GM10248 (cell line): ENCODE results near the gene NTRK3.

Experiments used
- CTCF ChIA-PET: fragments of 300-600 bp; sonication (Branson Sonifier 250); formaldehyde crosslinking; extraction: SDS; loops from one replicate; lab custom pipeline; 2021; ENCODE audit warnings: antibody characterized with exemption; lab: Yijun Ruan, JAX
- POLR2A ChIA-PET: fragments of 350-650 bp; sonication (Branson Sonifier 250); formaldehyde crosslinking; extraction: SDS; loops from one replicate; lab custom pipeline; 2020; ENCODE audit warnings: antibody characterized with exemption; lab: Yijun Ruan, JAX
- DNase-seq: peaks from one replicate; pipeline ENCODE4 v3.0.0; 2012; ENCODE audit errors: extremely low spot score
- TF ChIP-seq, protein P1 (sequence below): IDR thresholded peaks from 2 replicates; pipeline ENCODE4 v1.5.1; 2012; ENCODE audit warnings: mild to moderate bottlenecking, low read depth; ENCODE audit errors: extremely low read depth, missing control alignments, control extremely low read depth

Gene NTRK3

DNA sequence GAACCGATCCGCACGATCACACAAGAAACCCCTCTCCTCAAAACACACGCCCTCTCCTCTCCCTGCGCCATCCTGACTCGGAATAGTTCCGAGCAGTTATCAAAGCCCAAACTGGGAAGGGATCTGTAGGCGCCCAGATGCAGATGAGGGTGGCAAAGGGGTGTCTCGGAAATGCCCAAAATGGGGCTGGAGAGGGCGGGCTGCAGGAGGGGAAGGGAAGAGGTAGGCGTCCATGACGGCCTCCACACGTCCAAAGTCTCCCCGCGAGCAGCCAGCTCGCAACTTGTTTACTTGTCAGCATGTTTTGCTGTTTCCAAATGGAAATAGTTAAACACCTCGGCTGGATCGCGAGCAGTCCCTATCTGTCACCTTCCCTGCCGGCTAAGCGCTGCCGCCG is 1.5 kb downstream of the NTRK3 start:
- no peak for DNase-seq
- CTCF ChIA-PET, result no interaction called here
- TF ChIP-seq, protein P1, sequence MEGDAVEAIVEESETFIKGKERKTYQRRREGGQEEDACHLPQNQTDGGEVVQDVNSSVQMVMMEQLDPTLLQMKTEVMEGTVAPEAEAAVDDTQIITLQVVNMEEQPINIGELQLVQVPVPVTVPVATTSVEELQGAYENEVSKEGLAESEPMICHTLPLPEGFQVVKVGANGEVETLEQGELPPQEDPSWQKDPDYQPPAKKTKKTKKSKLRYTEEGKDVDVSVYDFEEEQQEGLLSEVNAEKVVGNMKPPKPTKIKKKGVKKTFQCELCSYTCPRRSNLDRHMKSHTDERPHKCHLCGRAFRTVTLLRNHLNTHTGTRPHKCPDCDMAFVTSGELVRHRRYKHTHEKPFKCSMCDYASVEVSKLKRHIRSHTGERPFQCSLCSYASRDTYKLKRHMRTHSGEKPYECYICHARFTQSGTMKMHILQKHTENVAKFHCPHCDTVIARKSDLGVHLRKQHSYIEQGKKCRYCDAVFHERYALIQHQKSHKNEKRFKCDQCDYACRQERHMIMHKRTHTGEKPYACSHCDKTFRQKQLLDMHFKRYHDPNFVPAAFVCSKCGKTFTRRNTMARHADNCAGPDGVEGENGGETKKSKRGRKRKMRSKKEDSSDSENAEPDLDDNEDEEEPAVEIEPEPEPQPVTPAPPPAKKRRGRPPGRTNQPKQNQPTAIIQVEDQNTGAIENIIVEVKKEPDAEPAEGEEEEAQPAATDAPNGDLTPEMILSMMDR, result no peak
- POLR2A ChIA-PET, result no interaction called here

DNA sequence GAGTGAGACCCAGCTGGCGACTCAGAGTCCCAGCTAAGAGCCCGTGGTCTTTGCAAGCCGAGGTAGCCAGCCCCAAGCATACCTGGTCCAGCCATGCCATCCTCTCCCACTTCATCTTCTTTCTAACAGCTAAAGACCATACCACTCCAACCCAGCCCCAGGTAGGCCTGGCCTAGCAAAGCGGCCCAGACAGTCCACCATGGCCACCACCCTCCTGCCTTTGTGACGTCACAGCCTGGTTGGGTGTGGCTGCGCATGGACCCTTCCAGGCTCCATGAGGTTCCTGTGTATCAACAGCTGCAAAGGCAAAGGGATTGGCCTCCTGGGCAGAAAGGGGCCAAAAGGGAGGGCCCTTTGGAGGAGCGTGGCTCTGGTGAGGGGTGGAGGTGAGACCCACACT is 4.1 kb downstream of the NTRK3 start:
- no peak for DNase-seq
- POLR2A ChIA-PET, result no interaction called here
- TF ChIP-seq, protein P1, result no peak
- CTCF ChIA-PET, result interaction anchor here (0.8 to 1.5 kb wide), 2 partner anchors 20 to 21 kb away, joined by 3 read pairs; no protein-coding TSS in a partner anchor

DNA sequence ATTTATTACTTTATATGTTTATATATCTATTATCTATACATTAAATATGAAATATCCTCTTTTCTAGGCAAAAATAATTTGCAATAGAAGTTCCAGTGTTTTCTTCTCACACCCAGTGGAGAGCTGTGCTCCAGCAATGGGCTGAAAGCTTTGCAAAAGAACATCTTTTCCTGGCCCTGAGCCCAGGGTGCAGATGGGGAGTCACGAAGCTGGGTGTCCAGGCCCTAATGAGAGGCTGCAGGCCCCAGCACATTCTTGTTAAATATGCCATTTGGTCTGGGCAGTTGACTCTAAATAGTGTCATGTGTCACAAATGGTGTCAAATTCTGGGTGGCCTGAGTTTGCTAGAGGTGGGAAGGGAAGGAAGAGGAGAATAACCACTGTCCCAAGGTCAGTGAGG is 5.7 kb downstream of the NTRK3 start:
- ChIA-PET POLR2A (no interaction called here), CTCF (interaction anchor here (1.3 to 9.2 kb wide), 3 partner anchors 8 to 21 kb away, joined by 3 to 98 read pairs (median 63); partner anchors contain the start of gene NTRK3)
- TF ChIP-seq, protein P1, result no peak
- no peak for DNase-seq

DNA sequence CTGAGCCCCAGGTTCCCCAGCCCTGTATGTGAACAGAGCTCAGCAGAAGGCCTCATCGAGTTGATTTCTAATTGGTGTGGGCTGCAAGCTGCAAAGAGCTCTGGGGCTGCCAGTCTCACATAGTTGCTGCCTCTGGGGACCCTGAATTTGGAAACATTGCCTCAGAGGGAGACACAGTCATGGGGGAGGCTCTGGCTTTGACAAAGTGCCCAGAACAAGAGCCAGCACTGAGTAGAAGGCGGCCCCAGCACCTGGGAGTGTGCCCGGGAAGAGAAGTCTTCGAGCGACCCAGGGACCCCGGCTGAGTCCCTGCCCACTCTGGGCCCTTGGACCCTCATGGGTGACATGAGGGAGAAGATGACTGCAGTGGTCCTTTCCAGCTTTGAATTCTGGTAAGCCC is 7.3 kb downstream of the NTRK3 start:
- ChIA-PET POLR2A (no interaction called here), CTCF (interaction anchor here (1.4 to 9.2 kb wide), 4 partner anchors 10 to 35 kb away, joined by 3 to 98 read pairs (median 34); partner anchors contain the start of gene NTRK3)
- no peak for DNase-seq

DNA sequence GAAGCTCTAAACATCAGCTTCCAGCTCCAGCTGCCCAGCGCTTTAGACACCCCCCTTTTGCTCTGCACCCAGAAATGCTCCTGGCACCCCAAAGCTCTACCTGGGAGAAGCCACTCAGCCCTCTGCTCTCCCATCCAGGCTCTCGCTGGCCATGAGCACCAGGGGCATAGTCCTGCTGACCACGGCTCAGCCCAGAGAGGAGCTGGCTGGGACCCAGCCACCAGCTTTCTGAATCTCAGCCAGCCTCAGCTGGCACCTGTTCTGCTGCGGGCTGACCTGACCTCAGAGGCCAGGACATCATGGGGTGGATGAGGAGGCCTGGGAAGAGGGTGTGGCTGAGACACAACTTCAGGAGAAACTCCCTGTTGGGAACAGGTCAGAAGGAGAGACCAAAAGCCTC is 8.6 kb downstream of the NTRK3 start:
- POLR2A ChIA-PET, result no interaction called here

More for the DNA sequence above, 7.3 kb downstream of the NTRK3 start:
- TF ChIP-seq, protein P1, result no peak

DNA sequence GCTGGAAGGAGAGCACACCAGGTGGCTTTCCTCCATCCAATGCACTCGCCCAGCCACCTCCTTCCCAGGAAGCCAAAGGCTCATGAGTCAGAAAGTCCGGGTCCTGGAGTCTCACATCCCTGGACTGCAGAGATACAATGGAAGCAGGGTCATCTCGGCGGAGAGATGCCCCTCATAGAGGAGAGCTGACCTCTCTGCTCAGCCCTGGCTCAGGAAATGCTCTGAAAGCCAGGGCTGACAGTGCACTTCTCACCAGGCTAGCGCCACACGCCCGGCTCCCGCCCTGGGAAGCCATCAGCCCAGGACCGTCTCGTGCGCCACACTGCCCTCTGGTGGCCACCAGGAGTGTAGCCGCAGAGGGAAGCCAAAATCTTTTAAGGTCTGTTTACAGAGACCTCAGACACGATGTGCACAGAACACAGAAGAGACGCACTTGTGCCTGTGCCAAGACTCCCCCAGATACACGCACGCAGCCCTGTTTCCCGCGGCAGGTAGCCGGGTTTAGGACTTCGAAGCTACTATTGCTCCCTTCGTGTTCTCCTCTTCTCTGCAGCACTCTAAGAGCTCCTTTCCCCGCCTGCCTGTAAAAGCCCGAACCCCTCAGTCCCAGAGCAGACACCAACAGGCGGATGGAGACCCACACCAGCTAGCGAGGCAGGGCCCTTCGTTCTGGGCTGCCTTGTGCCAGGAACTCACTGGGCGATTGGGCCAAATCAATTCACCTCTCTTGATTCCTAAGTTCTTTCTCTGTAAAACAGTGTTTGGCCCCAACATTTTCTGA is 9.7 kb downstream of the NTRK3 start:
- CTCF ChIA-PET, result interaction anchor here (0.7 to 9.2 kb wide), 21 partner anchors 10 to 314 kb away, joined by 3 to 98 read pairs (median 4); partner anchors contain the start of gene NTRK3

More for the DNA sequence above, 8.6 kb downstream of the NTRK3 start:
- CTCF ChIA-PET, result interaction anchor here (0.8 to 9.2 kb wide), 11 partner anchors 11 to 36 kb away, joined by 3 to 98 read pairs (median 7); partner anchors contain the start of gene NTRK3
- TF ChIP-seq, protein P1, result no peak
- DNase-seq, result no peak

More for the DNA sequence above, 9.7 kb downstream of the NTRK3 start:
- DNase-seq, result peak; percentile 82
- POLR2A ChIA-PET, result no interaction called here
- TF ChIP-seq, protein P1, result peak; percentile 97
